H1 (cell line): ENCODE data around the gene NPSR1. TPM values are rescaled to one million over a fixed set of nuclear protein-coding genes. Genes with fewer than 3 reads are reported as not detected.

Experiments
- CTCF ChIA-PET: fragments of 300-600 bp; sonication (Branson Sonifier 250); formaldehyde crosslinking; loops from one replicate; lab custom pipeline; 2021; ENCODE audit not compliant: partially characterized antibody; lab: Charles Lee
- POLR2A ChIA-PET: fragments of 300-600 bp; sonication (Branson Sonifier 250); formaldehyde crosslinking; loops from one replicate; lab custom pipeline; 2021; ENCODE audit warnings: inconsistent platforms; ENCODE audit not compliant: partially characterized antibody; lab: Charles Lee
- DNase-seq, 2 experiments: peaks; one replicate each; pipeline versions ENCODE4 v3.0.0 to v3.0.0-alpha.2; 2010 to 2022; ENCODE audit warnings: low spot score in 2 of 2, low read depth in 1 of 2, mixed read lengths in 1 of 2
- FAIRE-seq: peaks from 2 replicates; lab custom pipeline; 2011; peaks lifted over from hg19 to GRCh38; lab: Jason Lieb, UNC
- H2AFZ ChIP-seq: 2 replicates; pipeline ENCODE4 v1.8.1; 2012; ENCODE audit warnings: low read length, inconsistent platforms
- H2AK5ac ChIP-seq: 2 replicates; pipeline ENCODE4 v1.6.1; 2013; ENCODE audit warnings: low read depth, low read length
- H2BK120ac ChIP-seq: replicated peaks from 2 replicates; pipeline ENCODE3; 2013; ENCODE audit warnings: low read depth, low read length, inconsistent platforms
- H2BK12ac ChIP-seq: 2 replicates; pipeline ENCODE4 v1.6.1; 2013; ENCODE audit warnings: low read depth, low read length
- H2BK15ac ChIP-seq: 2 replicates; pipeline ENCODE4 v1.6.1; 2013; ENCODE audit warnings: low read length
- H2BK20ac ChIP-seq: 2 replicates; pipeline ENCODE4 v1.6.1; 2013; ENCODE audit warnings: low read length
- H2BK5ac ChIP-seq: 2 replicates; pipeline ENCODE4 v1.6.1; 2013; ENCODE audit warnings: low read depth, low read length
- H3K14ac ChIP-seq: 2 replicates; pipeline ENCODE4 v1.6.1; 2013; ENCODE audit warnings: inconsistent platforms; ENCODE audit not compliant: insufficient read length
- H3K18ac ChIP-seq: 2 replicates; pipeline ENCODE4 v1.6.1; 2013; ENCODE audit warnings: low read length; ENCODE audit errors: extremely low read depth
- H3K23ac ChIP-seq: 2 replicates; pipeline ENCODE4 v1.6.1; 2013; ENCODE audit warnings: inconsistent platforms; ENCODE audit not compliant: insufficient read length
- H3K23me2 ChIP-seq: 2 replicates; pipeline ENCODE4 v1.6.1; 2013; ENCODE audit warnings: low read depth, low read length
- H3K27ac ChIP-seq: 2 replicates; pipeline ENCODE4 v1.6.1; 2011; ENCODE audit warnings: low read depth, low read length, inconsistent platforms
- H3K27me3 ChIP-seq, 4 experiments: replicated peaks in 1 of 4; 1 replicate in 1 of 4; 2 replicates in 3 of 4; pipeline versions ENCODE4 v1.6.1 to v1.8.1; 2011 to 2013; ENCODE audit warnings: low read length in 3 of 4, mild to moderate bottlenecking in 3 of 4, inconsistent platforms in 2 of 4, mixed read lengths in 2 of 4, moderate library complexity in 1 of 4; ENCODE audit not compliant: control insufficient read depth in 3 of 4, insufficient read depth in 3 of 4; ENCODE audit errors: extremely low read depth in 1 of 4
- H3K36me3 ChIP-seq, 4 experiments: 2 replicates each; pipeline versions ENCODE4 v1.6.1 to v1.8.1; 2011 to 2013; ENCODE audit warnings: mild to moderate bottlenecking in 4 of 4, low read length in 3 of 4, moderate library complexity in 2 of 4, control low read depth in 1 of 4, inconsistent platforms in 1 of 4; ENCODE audit not compliant: insufficient read depth in 4 of 4, control insufficient read depth in 2 of 4
- H3K4ac ChIP-seq: replicated peaks from 2 replicates; pipeline ENCODE3; 2013; ENCODE audit warnings: low read length, low read depth, mixed read lengths, inconsistent platforms; ENCODE audit not compliant: insufficient read length
- H3K4me1 ChIP-seq, 4 experiments: replicated peaks in 1 of 4; 1 replicate in 1 of 4; 2 replicates in 3 of 4; pipeline versions ENCODE4 v1.6.1 to v1.8.1; 2011 to 2013; ENCODE audit warnings: low read length in 3 of 4, inconsistent platforms in 2 of 4, mixed read lengths in 1 of 4; ENCODE audit not compliant: insufficient read depth in 4 of 4, control insufficient read depth in 3 of 4
- H3K4me2 ChIP-seq, 2 experiments: 2 replicates each; pipeline versions ENCODE4 v1.6.1 to v1.8.1; 2011 to 2013; ENCODE audit warnings: low read depth in 2 of 2, low read length in 2 of 2, control low read depth in 1 of 2, inconsistent platforms in 1 of 2, mild to moderate bottlenecking in 1 of 2; ENCODE audit not compliant: insufficient read depth in 1 of 2
- H3K4me3 ChIP-seq, 4 experiments: fragments of 200-600, 300-600 bp in 1 of 4; sonication (generic), shearing (Covaris generic), sonication (Bioruptor Twin) in 1 of 4; 2 replicates each; pipeline versions ENCODE4 v1.5.1 to v1.8.1; 2011 to 2016; ENCODE audit warnings: low read length in 4 of 4, low read depth in 3 of 4, control low read depth in 2 of 4, inconsistent platforms in 2 of 4, mild to moderate bottlenecking in 2 of 4, mixed read lengths in 1 of 4, moderate library complexity in 1 of 4; ENCODE audit not compliant: insufficient read depth in 2 of 4; ENCODE audit errors: extremely low read depth in 1 of 4
- H3K56ac ChIP-seq: replicated peaks from 2 replicates; pipeline ENCODE3; 2013; ENCODE audit warnings: low read depth, mild to moderate bottlenecking, mixed read lengths, low read length, inconsistent platforms; ENCODE audit not compliant: insufficient read length
- H3K79me1 ChIP-seq: 2 replicates; pipeline ENCODE4 v1.6.1; 2013; ENCODE audit warnings: low read depth, low read length, control low read depth
- H3K79me2 ChIP-seq, 2 experiments: 2 replicates each; pipeline versions ENCODE4 v1.6.1 to v1.8.1; 2012 to 2013; ENCODE audit warnings: low read length in 2 of 2, mild to moderate bottlenecking in 2 of 2, inconsistent platforms in 1 of 2; ENCODE audit not compliant: insufficient read depth in 2 of 2, control insufficient read depth in 1 of 2
- H3K9ac ChIP-seq, 4 experiments: replicated peaks in 1 of 4; 1 replicate in 1 of 4; 2 replicates in 3 of 4; pipeline versions ENCODE4 v1.6.1 to v1.8.1; 2011 to 2013; ENCODE audit warnings: low read depth in 3 of 4, low read length in 3 of 4, control low read depth in 2 of 4, mild to moderate bottlenecking in 2 of 4, moderate library complexity in 2 of 4, inconsistent platforms in 1 of 4; ENCODE audit errors: extremely low read depth in 1 of 4
- H3K9me3 ChIP-seq, 2 experiments: 2 replicates each; pipeline versions ENCODE4 v1.6.1 to v1.8.1; 2012 to 2013; ENCODE audit warnings: mild to moderate bottlenecking in 2 of 2, moderate library complexity in 2 of 2, control low read depth in 1 of 2, inconsistent platforms in 1 of 2, low read depth in 1 of 2, low read length in 1 of 2, mixed read lengths in 1 of 2; ENCODE audit not compliant: insufficient read depth in 2 of 2
- H4K20me1 ChIP-seq, 2 experiments: replicated peaks in 1 of 2; 2 replicates each; pipeline versions ENCODE3 to v1.8.1; 2011 to 2013; ENCODE audit warnings: inconsistent platforms in 2 of 2, low read length in 2 of 2, mild to moderate bottlenecking in 1 of 2; ENCODE audit not compliant: insufficient read depth in 2 of 2, control insufficient read depth in 1 of 2
- H4K5ac ChIP-seq: 2 replicates; pipeline ENCODE4 v1.6.1; 2013; ENCODE audit warnings: low read length, low read depth, mixed read lengths, inconsistent platforms; ENCODE audit not compliant: insufficient read length
- H4K8ac ChIP-seq: 2 replicates; pipeline ENCODE4 v1.8.0; 2013; ENCODE audit warnings: mild to moderate bottlenecking, moderate library complexity, low read length, inconsistent platforms; ENCODE audit not compliant: insufficient read depth; ENCODE audit errors: extremely low read depth
- H4K91ac ChIP-seq: replicated peaks from 2 replicates; pipeline ENCODE3; 2013; ENCODE audit warnings: low read length, mixed read lengths, inconsistent platforms; ENCODE audit not compliant: insufficient read length
- ATF3 ChIP-seq: IDR thresholded peaks from 2 replicates; pipeline ENCODE4 v1.6.1; 2011; ENCODE audit warnings: low read depth, mild to moderate bottlenecking, low read length; ENCODE audit not compliant: insufficient read depth
- EP300 ChIP-seq, 2 experiments: IDR thresholded peaks; 1 replicate in 1 of 2; 2 replicates in 1 of 2; pipeline ENCODE4 v1.6.1; 2011 to 2012; ENCODE audit warnings: low read depth in 2 of 2, low read length in 2 of 2, mild to moderate bottlenecking in 2 of 2, borderline replicate concordance in 1 of 2, inconsistent platforms in 1 of 2, moderate library complexity in 1 of 2
- GABPA ChIP-seq: IDR thresholded peaks from 2 replicates; pipeline ENCODE4 v1.6.1; 2011; ENCODE audit warnings: mild to moderate bottlenecking, low read length, moderate library complexity, borderline replicate concordance; ENCODE audit not compliant: insufficient read depth
- JUN ChIP-seq: IDR thresholded peaks from 2 replicates; pipeline ENCODE4 v1.6.1; 2011; ENCODE audit warnings: low read depth, mild to moderate bottlenecking, improper control_type of control experiment, low read length
- WGBS, 2 experiments: shearing (Covaris generic) in 1 of 2; methylation state at CpG; one replicate each; pipeline versions ENCODE4 v1.1.6 to v1.1.7; 2013 to 2015; ENCODE audit warnings: low lambda C conversion rate in 2 of 2, mixed read lengths in 2 of 2, inconsistent platforms in 1 of 2, low coverage in 1 of 2, missing lambda C conversion rate in 1 of 2; ENCODE audit not compliant: insufficient replicate concordance in 2 of 2, insufficient coverage in 1 of 2, insufficient read length in 1 of 2; ENCODE audit errors: extremely low coverage in 1 of 2, missing lambda C conversion rate in 1 of 2; 5-methylcytosine and 5-hydroxymethylcytosine counted together
- polyA plus RNA-seq, 7 experiments: library from polyadenylated mRNA; depleted of rRNA in 3 of 7; stranded (reverse) in 5 of 7; unstranded in 2 of 7; fragments of >200 nt in 5 of 7; fragments of 200-250 nt in 2 of 7; gene quantifications; 1 replicate in 5 of 7; 2 replicates in 1 of 7; 4 replicates in 1 of 7; pipeline versions ENCODE4 v1.2.1 to v1.2.3, GENCODE V29; 2011 to 2013; ENCODE audit warnings: missing spikeins in 2 of 7, mixed read lengths in 2 of 7
- total RNA-seq: library from RNA; stranded (reverse); fragmentation: NEBNext Ultra II Directional; extraction: Animal tissue kit (Norgen Biotek cat#: 25700); gene quantifications from 2 replicates; pipeline ENCODE4 v1.2.1, GENCODE V29; 2021

The NPSR1 gene
- total and polyA plus RNA-seq, 2 of the 8 experiments (the other 6 are each of a cell fraction or from before 2014, with no cell fraction given), result not detected

DNA sequence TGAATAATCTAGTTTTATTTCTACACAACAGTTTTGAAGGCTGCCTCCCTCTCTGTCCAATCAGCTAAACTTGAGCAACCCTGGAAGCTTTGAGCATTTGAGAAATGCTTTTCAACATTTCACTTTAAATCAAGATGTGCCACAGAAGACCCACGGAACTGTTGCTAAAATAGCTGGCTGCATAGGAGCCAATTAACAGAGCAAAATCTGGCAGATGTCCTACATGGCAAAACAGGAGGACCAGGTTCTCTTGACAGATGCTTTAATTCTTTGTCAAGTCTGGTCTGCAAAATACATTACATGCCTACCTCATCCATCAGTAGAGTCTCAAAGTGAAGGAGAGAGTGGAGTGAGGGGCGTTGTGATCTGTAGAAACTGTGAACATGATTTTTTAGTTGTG is 193.4 kb downstream of the NPSR1 start:
- Histone ChIP-seq H3K9me3 (no peaks in the 10 kb centered on the region), H3K4me2 (no peak overlapping the region), H3K4me1 (no peaks in the 10 kb centered on the region), H4K8ac (no peak overlapping the region), H4K91ac (no peak overlapping the region), H4K20me1 (no peaks in the 10 kb centered on the region), H2BK5ac (no peak overlapping the region), H3K36me3 (no peaks in the 10 kb centered on the region), H3K14ac (no peak overlapping the region), H3K79me1 (no peaks in the 10 kb centered on the region), H3K9ac (no peak overlapping the region), H3K23ac (no peak overlapping the region), H3K18ac (no peak overlapping the region), H3K27ac (no peak overlapping the region), H2BK15ac (no peak overlapping the region), H2AFZ (no peak overlapping the region), H3K56ac (no peak overlapping the region), H3K79me2 (no peaks in the 10 kb centered on the region), H2BK20ac (no peak overlapping the region), H2AK5ac (no peak overlapping the region), H2BK120ac (no peak overlapping the region), H4K5ac (no peak overlapping the region), H3K23me2 (no peaks in the 10 kb centered on the region), H2BK12ac (no peak overlapping the region), H3K4me3 (no peak overlapping the region), H3K4ac (peak overlapping the region; percentile 21), H3K27me3 (no peaks in the 10 kb centered on the region)
- CTCF ChIA-PET, result interaction anchor here (0.8 to 1.2 kb wide), 3 partner anchors 27 to 186 kb away, joined by 3 read pairs; partner anchors contain the start of gene DPY19L1
- POLR2A ChIA-PET, result no interaction called here
- DNase-seq (no peak), FAIRE-seq (no peak)
- 91% methylated on average over 2 of the region's 2 CpGs; no CpG with 5 or more reads in 1 of the 2 experiments for WGBS, 2 experiments
- TF ChIP-seq EP300 (IDR thresholded peaks at IDR 0.05; ENCODE audit: borderline replicate concordance in 1 of 2, low read depth in 2 of 2, low read length in 2 of 2) (no peak), JUN (no peak), GABPA (no peak), ATF3 (no peak)
